H1 (cell line): ENCODE measurements around the gene GALNT9. TPM values are rescaled to one million over a fixed set of nuclear protein-coding genes. Genes with fewer than 3 reads are reported as not detected.

Source experiments
- EZH2 ChIP-seq: fragments of 200-600 bp; sonication (generic); IDR thresholded peaks from 2 replicates; pipeline ENCODE4 v1.7.1; 2012; ENCODE audit warnings: low read depth, mild to moderate bottlenecking, moderate library complexity, low read length, inconsistent platforms; ENCODE audit not compliant: severe bottlenecking
- GABPA ChIP-seq: IDR thresholded peaks from 2 replicates; pipeline ENCODE4 v1.6.1; 2011; ENCODE audit warnings: mild to moderate bottlenecking, low read length, moderate library complexity, borderline replicate concordance; ENCODE audit not compliant: insufficient read depth
- KDM5A ChIP-seq: fragments of 200-600 bp; IDR thresholded peaks from 2 replicates; pipeline ENCODE4 v1.7.1; 2012; ENCODE audit warnings: mild to moderate bottlenecking, low read length, inconsistent platforms, mixed read lengths
- POLR2A ChIP-seq, 2 experiments: IDR thresholded peaks; 1 replicate in 1 of 2; 2 replicates in 1 of 2; pipeline ENCODE4 v1.6.1; 2011; ENCODE audit warnings: low read depth in 2 of 2, low read length in 2 of 2, mild to moderate bottlenecking in 2 of 2; ENCODE audit errors: control extremely low read depth in 1 of 2
- RXRA ChIP-seq: IDR thresholded peaks from 2 replicates; pipeline ENCODE4 v1.6.1; 2011; ENCODE audit warnings: low read depth, mild to moderate bottlenecking, low read length, moderate library complexity; ENCODE audit not compliant: insufficient read depth
- SAP30 ChIP-seq: fragments of 300-600 bp; sonication (generic); IDR thresholded peaks from 2 replicates; pipeline ENCODE4 v1.7.1; 2012; ENCODE audit warnings: low read length, moderate library complexity, mild to moderate bottlenecking, inconsistent platforms; ENCODE audit not compliant: insufficient read depth, insufficient replicate concordance
- SIN3A ChIP-seq, 2 experiments: IDR thresholded peaks in 1 of 2; conservative IDR thresholded peaks in 1 of 2; 2 replicates each; pipeline ENCODE4 v1.6.1; 2011 to 2012; ENCODE audit warnings: low read length in 2 of 2, improper control_type of control experiment in 1 of 2, low read depth in 1 of 2, mild to moderate bottlenecking in 1 of 2
- SP1 ChIP-seq: IDR thresholded peaks from 2 replicates; pipeline ENCODE4 v1.6.1; 2011; ENCODE audit warnings: low read depth, low read length
- TAF7 ChIP-seq: optimal IDR thresholded peaks from 2 replicates; pipeline ENCODE3; 2011; ENCODE audit warnings: low read depth, mild to moderate bottlenecking, inconsistent platforms, low read length, moderate library complexity, borderline replicate concordance
- YY1 ChIP-seq: IDR thresholded peaks from 2 replicates; pipeline ENCODE4 v1.6.1; 2011; ENCODE audit warnings: low read depth, mild to moderate bottlenecking, low read length
- polyA plus RNA-seq, 7 experiments: library from polyadenylated mRNA; depleted of rRNA in 3 of 7; stranded (reverse) in 5 of 7; unstranded in 2 of 7; fragments of >200 nt in 5 of 7; fragments of 200-250 nt in 2 of 7; gene quantifications; 1 replicate in 5 of 7; 2 replicates in 1 of 7; 4 replicates in 1 of 7; pipeline versions ENCODE4 v1.2.1 to v1.2.3, GENCODE V29; 2011 to 2013; ENCODE audit warnings: missing spikeins in 2 of 7, mixed read lengths in 2 of 7
- total RNA-seq: library from RNA; stranded (reverse); fragmentation: NEBNext Ultra II Directional; extraction: Animal tissue kit (Norgen Biotek cat#: 25700); gene quantifications from 2 replicates; pipeline ENCODE4 v1.2.1, GENCODE V29; 2021
- TF ChIP-seq, protein P1 (sequence below): fragments of 300-600 bp; sonication (generic); IDR thresholded peaks from 2 replicates; pipeline ENCODE4 v1.7.1; 2012; ENCODE audit warnings: low read length, moderate library complexity, mild to moderate bottlenecking, inconsistent platforms; ENCODE audit not compliant: insufficient replicate concordance

Gene GALNT9
- total and polyA plus RNA-seq, 2 of the 8 experiments (the other 6 are each of a cell fraction or from before 2014, with no cell fraction given), result 2.0 to 3.6 TPM

- TF ChIP-seq, protein P1, sequence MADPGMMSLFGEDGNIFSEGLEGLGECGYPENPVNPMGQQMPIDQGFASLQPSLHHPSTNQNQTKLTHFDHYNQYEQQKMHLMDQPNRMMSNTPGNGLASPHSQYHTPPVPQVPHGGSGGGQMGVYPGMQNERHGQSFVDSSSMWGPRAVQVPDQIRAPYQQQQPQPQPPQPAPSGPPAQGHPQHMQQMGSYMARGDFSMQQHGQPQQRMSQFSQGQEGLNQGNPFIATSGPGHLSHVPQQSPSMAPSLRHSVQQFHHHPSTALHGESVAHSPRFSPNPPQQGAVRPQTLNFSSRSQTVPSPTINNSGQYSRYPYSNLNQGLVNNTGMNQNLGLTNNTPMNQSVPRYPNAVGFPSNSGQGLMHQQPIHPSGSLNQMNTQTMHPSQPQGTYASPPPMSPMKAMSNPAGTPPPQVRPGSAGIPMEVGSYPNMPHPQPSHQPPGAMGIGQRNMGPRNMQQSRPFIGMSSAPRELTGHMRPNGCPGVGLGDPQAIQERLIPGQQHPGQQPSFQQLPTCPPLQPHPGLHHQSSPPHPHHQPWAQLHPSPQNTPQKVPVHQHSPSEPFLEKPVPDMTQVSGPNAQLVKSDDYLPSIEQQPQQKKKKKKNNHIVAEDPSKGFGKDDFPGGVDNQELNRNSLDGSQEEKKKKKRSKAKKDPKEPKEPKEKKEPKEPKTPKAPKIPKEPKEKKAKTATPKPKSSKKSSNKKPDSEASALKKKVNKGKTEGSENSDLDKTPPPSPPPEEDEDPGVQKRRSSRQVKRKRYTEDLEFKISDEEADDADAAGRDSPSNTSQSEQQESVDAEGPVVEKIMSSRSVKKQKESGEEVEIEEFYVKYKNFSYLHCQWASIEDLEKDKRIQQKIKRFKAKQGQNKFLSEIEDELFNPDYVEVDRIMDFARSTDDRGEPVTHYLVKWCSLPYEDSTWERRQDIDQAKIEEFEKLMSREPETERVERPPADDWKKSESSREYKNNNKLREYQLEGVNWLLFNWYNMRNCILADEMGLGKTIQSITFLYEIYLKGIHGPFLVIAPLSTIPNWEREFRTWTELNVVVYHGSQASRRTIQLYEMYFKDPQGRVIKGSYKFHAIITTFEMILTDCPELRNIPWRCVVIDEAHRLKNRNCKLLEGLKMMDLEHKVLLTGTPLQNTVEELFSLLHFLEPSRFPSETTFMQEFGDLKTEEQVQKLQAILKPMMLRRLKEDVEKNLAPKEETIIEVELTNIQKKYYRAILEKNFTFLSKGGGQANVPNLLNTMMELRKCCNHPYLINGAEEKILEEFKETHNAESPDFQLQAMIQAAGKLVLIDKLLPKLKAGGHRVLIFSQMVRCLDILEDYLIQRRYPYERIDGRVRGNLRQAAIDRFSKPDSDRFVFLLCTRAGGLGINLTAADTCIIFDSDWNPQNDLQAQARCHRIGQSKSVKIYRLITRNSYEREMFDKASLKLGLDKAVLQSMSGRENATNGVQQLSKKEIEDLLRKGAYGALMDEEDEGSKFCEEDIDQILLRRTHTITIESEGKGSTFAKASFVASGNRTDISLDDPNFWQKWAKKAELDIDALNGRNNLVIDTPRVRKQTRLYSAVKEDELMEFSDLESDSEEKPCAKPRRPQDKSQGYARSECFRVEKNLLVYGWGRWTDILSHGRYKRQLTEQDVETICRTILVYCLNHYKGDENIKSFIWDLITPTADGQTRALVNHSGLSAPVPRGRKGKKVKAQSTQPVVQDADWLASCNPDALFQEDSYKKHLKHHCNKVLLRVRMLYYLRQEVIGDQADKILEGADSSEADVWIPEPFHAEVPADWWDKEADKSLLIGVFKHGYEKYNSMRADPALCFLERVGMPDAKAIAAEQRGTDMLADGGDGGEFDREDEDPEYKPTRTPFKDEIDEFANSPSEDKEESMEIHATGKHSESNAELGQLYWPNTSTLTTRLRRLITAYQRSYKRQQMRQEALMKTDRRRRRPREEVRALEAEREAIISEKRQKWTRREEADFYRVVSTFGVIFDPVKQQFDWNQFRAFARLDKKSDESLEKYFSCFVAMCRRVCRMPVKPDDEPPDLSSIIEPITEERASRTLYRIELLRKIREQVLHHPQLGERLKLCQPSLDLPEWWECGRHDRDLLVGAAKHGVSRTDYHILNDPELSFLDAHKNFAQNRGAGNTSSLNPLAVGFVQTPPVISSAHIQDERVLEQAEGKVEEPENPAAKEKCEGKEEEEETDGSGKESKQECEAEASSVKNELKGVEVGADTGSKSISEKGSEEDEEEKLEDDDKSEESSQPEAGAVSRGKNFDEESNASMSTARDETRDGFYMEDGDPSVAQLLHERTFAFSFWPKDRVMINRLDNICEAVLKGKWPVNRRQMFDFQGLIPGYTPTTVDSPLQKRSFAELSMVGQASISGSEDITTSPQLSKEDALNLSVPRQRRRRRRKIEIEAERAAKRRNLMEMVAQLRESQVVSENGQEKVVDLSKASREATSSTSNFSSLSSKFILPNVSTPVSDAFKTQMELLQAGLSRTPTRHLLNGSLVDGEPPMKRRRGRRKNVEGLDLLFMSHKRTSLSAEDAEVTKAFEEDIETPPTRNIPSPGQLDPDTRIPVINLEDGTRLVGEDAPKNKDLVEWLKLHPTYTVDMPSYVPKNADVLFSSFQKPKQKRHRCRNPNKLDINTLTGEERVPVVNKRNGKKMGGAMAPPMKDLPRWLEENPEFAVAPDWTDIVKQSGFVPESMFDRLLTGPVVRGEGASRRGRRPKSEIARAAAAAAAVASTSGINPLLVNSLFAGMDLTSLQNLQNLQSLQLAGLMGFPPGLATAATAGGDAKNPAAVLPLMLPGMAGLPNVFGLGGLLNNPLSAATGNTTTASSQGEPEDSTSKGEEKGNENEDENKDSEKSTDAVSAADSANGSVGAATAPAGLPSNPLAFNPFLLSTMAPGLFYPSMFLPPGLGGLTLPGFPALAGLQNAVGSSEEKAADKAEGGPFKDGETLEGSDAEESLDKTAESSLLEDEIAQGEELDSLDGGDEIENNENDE, result no peak
- TF ChIP-seq SIN3A (conservative IDR thresholded peaks at IDR 0.05 in 1 of 2, IDR thresholded peaks at IDR 0.05 in 1 of 2; ENCODE audit: low read depth in 1 of 2, low read length in 2 of 2) (no peak), SAP30 (no peak), TAF7 (no peak), KDM5A (no peak), EZH2 (no peak), GABPA (no peak), RXRA (no peak), YY1 (no peak), POLR2A (IDR thresholded peaks at IDR 0.05; ENCODE audit: control extremely low read depth in 1 of 2, low read depth in 2 of 2, low read length in 2 of 2) (no peak), SP1 (no peak)
These were observed 28.3 kb upstream of the GALNT9 start (continued) for GRCh38 chr12:132357623-132358186.
